Ramos (cell line): ENCODE data around the gene LDB3.
"Not testable (repeated sequence)": the region's sequence is repeated elsewhere in the genome, so short reads cannot be mapped to it uniquely, and the experiment has no call there.

Experiments used
- in situ Hi-C: fragments of 300-500 bp; cut with MboI; formaldehyde crosslinking; loops from one replicate; pipeline ENCODE4 v1.14.3; 2022; ENCODE audit warnings: low sequenced_read_pairs; ENCODE audit not compliant: unreplicated experiment

Gene LDB3

DNA sequence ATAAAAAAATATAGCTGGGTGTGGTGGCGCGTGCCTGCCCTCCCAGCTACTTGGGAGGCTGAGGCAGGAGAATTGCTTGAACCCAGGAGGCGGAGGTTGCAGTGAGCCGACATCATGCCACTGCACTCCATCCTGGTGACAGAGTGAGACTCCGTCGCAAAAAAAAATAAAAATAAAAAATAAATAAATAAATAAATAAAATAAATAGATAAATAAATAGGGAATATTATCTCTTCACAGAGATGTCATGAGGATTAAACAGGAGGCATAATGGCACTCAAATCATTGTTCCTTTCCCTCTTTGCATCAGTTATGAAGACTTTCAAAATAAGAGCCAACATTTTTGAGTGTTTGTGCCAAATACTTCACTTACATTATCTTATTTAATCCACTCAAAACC lies 56.1 kb downstream of the LDB3 start:
- in situ Hi-C loops = no loop called here

DNA sequence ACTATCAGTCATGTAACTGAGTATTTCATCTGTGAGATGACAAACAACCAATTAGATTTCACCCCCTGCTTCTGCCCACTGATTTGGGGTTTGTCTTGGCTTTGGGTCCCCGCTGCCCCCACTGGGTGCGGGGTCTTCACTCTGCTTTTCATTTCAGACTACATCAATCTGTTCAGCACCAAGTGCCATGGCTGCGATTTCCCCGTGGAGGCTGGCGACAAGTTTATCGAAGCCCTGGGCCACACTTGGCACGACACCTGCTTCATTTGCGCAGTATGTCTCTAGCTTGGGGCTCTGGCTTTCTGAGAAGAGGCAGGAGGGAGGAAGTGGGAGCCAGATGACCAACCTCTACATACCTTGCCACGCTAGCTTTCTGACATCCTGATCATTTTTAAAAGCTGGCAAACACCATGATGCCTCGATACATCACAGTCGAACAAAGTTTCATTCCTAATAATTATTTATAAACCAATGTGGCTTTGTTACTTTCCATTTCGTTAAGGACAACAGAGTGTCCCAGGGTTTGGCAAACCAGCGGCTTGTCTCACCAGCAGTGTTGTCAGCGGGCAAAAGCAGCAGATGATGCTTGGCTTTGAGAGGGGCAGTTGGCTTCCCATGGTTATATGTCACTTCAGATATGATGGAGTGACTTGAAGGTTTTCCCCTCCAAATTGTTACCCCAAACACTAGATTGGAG lies 57.8 kb downstream of the LDB3 start:
- in situ Hi-C loops = no loop called here

DNA sequence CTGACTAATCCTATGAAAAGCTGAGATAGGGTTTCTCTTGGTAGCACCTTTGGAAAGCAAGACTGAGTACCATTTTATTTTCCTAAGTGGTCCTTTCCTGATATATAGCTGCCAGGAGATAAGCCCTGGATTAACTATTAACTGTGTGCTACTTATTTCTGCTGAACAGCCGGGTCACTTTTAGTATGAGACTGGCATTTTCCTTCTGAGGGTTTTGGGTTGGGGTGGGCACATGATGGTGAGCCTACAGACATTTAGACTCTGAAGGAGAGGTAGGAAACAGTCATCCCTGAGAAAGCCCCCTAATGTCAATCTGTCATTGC lies 58.3 kb downstream of the LDB3 start:
- in situ Hi-C loops = no loop called here

DNA sequence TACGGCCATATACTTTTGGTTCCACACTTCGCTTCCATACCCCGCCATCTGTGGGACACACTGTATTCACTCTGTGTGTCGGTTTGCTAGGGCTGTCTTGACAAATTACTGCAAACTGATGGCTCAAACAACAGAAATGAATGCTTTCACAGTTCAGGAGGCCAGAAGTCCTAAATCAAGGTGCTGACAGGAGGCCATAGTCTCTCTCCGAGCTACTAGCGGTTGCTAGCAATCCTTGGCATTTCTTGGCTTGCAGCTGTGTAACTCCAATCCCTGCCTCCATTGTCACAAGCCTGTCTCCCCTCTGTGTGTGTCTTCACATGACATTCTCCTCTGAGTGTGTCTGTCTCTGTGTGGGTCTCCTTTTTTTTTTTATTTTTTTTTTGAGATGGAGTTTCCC lies 59.2 kb downstream of the LDB3 start:
- in situ Hi-C loops = no loop called here

DNA sequence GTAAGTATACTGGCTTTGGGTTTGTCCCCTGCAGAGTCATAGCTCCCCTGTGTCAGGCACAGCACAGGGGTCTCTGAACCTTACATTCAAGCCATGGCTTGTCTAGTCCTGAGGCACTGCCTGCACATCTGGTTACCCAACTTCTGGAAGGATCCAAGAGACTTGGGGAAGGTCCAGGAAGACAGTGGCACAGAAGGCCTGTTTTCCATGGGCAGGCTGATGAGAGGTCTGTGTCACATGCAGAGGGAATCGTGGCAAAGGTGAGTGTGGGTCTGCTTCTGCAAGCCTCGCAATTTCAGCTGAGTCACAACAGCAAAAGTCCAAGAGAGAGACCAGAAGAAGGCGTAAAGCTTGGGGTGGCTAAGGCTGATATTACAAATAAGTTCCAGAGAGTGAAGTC lies 59.7 kb downstream of the LDB3 start:
- in situ Hi-C loops = no loop called here

DNA sequence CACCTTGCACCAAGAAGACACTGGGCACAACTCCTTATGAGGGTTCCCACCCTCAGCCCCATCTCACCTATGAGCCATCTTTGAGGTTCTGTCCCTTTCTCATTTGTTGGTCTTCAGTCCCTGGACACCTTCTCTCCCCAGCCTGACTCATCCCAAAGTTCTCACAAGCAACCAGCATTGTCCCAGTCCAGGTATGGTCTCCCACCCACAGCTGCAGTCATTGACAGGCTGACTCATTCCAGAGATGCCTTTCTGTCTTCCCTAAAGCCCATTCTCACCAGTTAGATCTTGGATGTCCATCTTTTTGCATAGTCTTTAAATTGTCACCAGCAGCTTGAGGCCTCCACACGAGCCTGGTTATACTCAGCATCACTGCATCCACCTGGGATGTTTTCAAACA lies 61.4 kb downstream of the LDB3 start:
- in situ Hi-C loops = no loop called here

DNA sequence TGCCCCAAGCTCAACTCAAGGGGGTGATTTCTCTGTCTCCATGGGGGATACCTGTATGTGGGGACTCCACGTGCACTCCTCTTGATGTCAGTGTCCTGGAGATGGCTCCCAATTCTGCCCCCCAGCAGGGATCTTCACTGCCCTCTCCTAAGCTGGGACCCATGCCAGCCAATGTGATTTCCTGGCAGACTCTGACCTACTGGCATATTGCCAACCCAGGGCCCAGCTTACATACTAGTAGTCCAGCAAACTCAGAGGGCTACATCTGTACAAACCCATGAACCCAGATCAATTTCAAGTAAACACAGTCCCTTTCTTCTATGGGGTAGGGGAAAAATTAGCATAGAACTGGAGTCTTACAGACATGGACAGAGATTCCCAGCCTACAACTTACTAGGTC lies 61.9 kb downstream of the LDB3 start:
- in situ Hi-C loops = no loop called here

DNA sequence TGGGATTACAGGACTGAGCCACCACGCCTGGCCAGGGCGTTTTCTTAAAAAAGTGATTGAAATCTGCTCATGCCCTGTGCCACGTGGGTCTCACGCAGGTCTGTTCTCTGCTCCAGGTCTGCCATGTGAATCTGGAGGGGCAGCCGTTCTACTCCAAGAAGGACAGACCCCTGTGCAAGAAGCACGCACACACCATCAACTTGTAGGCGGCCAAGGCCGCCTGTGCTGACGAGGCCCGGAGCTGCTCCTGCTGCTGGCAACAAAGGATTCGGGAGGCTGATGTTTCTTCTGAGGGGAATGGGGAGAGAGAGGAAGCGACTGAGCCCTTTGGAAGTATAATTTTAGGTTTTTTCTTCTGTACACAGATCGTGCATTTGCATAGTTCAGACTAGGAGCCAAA lies 64.5 kb downstream of the LDB3 start:
- in situ Hi-C loops = no loop called here

DNA sequence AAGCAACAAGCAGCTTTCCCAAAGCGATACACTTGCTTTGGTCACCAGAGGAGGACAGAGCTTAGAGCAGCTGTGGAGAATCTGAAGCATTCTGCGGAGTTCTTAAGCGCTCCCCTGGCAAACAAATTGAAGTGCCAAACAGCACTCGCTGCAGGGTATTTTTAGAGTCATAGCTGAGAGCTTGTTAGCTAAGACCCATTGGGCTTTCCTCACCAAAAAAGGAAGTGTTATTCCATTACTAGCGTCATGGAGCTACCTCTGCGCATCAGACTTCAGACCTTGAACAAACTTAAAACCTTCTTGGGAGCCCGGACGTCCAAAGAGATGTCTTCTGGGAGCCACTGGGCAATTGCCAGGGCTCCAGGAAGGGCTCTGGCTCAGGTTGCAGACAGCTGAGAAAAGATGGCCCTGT lies 65.0 kb downstream of the LDB3 start:
- in situ Hi-C loops = no loop called here

DNA sequence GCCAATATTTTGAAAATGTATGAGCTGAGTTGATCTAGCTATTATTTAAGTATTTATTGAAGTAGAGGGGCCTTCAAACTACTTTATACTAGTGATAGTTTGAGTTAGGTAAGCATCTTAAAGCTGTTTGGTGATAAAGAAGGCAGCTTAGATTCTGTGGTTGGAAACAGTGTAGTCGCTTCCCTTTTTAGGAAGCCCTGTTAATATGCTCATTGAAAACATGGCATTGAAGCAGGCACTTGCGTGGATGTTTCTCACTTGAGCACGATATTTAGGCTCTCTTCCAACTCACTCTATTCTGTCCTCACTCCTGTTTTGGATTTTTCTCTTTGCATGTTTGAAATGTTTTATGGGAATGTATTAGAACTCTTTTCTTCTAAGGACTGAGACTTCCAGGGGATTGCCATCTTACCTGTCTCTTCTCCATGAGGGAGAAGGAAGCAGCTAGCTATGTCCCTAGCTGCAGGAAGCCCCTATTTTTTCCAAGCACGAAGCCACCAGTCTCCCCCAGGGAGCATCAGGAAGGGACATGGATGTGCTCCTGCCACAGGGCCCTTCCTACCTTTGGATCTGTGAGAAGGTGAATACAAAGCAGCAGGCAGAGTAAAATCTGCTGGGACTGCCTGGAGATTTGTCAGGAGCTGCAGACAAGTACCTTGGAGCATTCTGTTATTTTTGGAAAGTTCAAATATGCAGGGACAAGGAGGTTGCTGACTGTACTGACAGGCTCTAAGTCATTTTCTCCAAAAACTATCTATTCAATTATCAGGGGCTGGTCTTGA lies 66.1 kb downstream of the LDB3 start:
- in situ Hi-C loops = no loop called here

DNA sequence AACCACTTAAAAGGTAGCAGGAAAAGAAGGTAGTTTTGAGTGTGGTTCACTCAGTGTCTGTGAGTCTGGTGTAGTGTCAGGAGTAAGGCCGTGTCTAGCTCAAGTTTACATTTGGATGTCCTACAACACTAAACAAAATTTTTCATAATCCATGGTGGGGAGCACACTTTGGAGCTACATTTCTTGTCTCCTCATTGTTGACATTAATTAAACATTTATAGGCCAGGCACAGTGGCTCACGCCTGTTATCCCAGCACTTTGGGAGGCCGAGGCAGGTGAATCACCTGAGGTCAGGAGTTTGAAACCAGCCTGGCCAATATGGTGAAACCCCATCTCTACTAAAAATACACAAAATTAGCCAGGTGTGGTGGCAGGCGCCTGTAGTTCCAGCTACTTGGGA lies 67.0 kb downstream of the LDB3 start:
- in situ Hi-C loops = not testable (repeated sequence)

DNA sequence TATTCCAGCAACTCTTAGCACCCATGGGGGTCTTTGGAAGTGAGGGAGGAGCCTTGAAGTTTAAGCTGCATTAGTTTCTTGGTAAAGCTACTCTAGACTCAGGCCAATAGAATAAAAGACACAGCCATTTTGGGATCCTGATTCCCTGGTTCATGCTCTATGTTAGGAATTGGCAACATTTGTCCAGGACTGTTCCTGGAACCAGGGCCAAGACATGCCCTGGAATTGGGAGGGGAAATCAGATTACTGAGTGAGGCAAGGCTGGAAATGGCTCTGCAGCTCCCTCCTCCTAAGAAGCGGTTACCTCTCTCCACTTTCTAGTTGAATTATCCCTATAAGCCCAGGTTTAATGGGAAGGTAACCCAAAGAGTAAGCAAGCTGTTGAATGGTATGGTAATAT lies 73.9 kb downstream of the LDB3 start:
- in situ Hi-C loops = no loop called here

DNA sequence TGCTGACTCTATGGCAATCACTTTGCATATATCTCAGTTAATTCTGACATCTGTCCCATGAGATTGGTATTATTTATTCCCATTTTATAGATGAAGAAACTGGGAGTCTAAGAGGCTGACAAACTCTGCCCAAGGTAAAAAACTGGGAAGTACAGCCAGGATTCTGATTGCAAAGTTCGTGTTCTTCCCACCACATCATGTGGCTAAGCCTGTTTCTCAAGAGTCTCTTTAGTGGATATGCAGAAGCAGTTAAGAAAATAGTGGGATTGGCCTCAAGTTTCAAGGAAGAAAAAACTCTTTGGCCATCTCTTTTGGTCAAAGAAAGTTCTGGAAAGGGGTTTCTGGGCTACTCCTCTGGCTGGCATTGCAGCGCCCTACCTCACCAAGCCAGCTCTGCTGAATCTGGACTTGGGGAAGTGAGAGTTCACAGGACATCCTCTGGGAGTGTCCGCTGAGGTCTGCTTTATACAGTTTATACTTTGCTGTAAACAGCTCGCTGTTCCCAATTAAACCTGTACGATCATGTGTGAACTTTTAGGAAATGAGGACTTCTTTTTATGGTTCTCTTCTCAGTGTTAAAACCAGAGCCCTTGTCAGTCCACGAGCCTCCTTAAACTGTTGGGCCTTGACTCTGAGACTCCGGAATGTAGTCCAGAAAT lies 75.9 kb downstream of the LDB3 start:
- in situ Hi-C loops = no loop called here

DNA sequence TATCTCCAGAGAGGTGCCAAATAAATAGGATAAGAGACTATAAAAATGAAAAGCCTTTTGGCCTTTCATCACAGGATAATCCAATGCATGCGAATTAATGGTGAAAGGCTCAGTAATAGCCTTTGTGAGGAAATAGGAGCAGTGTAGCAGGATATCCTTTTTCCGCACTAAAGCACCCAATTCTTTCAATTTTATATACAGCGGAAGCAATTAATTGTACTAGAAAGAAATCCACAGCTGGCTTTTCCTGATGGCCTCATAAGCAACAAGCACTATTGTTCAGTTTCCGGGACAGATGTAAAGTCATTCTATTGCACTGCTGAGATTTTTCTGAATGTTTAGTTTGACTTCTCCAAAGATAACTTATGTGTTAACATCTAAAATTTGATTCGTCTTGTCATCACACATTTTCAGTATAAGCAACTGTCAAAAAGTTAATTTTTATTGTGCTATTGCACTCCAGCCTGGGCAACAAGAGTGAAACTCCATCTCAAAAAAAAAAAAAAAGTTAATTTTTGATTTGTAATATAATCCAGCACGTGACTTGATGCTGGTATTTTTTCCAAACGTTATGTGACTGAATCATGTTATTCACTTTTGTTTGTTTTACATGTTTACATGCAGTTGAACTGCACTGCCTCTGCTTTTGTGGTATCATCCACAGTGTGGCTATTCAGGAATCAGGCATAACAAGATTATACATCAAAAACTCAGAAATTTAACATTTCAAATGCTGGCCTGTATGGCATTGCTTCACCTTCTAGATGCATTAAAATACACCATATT lies 79.7 kb downstream of the LDB3 start:
- in situ Hi-C loops = no loop called here

DNA sequence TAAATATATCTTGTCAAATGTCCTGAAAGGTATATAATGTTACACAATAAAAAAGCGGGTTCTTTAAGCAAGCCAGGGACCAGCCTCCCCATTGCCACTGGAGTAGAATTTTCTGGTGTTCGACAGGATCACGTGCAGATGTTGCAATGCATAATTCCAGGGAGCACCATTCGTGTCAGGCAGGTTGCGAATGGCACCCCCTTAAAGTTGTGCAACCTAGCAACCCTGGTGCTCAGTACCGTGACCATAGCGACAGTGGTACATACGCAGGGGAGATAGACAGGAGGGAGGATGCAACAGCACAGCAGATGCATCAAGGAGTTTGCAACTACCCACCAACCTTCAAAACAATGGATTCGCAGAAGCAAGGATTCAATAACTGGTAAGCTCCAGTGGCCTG lies 81.5 kb downstream of the LDB3 start:
- in situ Hi-C loops = no loop called here

DNA sequence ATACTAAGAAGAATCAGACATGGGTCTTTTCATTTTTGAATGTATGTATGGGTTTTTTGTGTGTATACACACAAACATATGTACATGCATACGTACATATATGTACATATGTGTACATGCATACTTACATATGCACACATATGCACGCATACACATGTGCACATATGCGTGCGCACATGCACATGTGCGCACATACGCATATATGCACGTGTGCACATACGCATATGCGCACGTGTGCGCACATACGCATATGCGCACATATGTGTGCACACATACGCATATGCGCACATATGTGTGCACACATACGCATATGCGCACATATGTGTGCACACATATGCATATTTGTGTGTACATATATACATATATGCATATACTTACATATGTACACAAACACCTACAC lies 83.2 kb downstream of the LDB3 start:
- in situ Hi-C loops = no loop called here

DNA sequence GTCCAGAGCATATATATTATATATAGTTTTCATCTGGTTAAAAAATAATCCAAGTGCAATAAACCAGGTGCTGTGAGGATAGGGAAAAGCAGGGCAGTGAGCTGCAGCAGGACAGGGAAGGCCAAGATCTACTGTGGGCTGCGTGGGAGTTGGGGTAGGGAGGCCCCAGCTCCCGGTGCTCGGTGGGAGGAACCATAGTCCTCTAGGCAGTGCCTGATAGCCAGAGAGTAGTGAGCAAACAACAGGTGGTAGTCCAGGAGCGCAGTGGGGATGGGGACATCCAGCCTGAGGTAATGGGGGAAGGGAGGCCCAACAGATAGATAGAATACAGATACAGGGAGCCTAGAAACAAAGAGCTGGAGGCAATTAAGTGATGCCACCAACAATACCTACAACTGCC lies 84.0 kb downstream of the LDB3 start:
- in situ Hi-C loops = no loop called here

DNA sequence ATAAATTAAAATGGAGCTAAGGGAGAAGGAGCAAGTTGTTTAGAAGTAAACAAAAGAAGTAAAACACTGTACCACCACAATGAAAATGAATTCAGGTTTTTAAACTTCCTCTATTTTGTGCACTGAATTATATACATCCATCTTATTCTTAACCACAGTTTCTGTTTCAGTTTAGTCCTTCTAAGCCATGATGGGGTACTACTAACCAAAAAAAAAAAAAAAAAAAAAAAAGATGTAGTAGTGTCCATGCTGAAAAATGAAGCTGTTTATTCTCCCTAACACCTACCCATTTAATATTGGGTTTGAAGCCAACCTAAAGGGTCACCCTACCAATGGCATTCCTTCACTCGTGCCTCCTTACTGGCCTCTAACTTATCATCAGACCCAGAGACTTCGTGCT lies 84.7 kb downstream of the LDB3 start:
- in situ Hi-C loops = no loop called here

DNA sequence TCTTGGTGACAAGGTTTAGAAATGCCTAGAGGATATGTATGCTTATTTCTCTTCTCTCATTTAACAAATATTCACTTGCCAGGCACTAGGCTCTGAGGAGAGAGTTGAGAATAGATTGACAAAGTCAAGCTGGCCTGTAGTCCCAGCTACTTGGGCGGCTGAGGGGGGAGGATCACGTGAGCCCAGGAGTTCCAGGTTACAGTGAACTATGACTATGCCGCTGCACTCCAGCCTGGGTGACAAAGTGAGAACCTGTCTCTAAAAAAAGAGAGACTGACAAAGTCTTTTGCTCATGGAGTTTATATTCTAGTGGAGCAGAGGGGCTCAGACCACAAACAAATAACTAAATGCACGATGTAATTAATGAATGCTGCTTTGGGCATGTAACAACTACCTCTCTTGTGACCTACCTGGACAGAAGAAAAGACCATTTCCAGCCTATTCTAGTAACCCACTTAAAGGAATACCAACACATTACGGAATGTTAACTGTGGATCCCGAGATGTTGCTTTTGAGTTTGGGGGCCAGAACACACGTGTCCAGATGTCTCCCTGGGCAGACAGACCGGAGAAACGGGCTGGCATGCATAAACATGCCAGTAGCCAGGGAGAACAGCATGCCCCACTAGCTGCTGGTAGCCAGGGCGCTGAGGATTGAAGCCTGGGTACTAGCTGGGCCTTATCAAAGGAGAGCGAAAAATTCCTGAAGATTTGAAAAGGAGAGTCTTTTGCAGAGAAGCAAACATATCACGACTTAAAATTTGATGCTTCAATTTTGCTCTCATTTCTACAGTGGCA lies 85.5 kb downstream of the LDB3 start:
- in situ Hi-C loops = no loop called here

DNA sequence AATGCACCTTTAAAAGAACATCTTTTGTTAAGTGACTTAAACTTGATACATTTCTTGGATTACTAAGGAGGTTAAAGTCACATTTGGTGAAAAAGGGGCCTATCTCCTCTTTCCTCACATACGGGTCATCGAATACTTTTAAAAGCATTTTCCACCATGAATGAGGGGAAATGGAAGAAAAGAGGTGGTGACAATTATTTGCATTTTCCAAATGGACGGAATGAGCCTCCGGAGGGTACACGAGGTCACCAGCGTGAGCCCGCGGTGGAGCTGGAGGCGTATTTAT lies 87.1 kb downstream of the LDB3 start:
- in situ Hi-C loops = no loop called here
